OCI-LY7 (cell line): ENCODE data around the gene ISY1. TPM values are rescaled to one million over a fixed set of nuclear protein-coding genes. Genes with fewer than 3 reads are reported as not detected.

Source experiments
- BruUV-seq: library from RNA; stranded (reverse); fragments of 400-500 nt; replicated peaks from 2 replicates; lab custom pipeline; 2021; lab: Mats Ljungman, UMichigan
- CTCF ChIA-PET: fragments of 300-600 bp; sonication (Branson Sonifier 250); formaldehyde crosslinking; loops from one replicate; lab custom pipeline; 2022; ENCODE audit warnings: antibody characterized with exemption; ENCODE audit not compliant: unreplicated experiment; lab: Charles Lee
- POLR2A ChIA-PET: fragments of 300-600 bp; sonication (Branson Sonifier 250); formaldehyde crosslinking; loops from one replicate; lab custom pipeline; 2022; ENCODE audit warnings: antibody characterized with exemption; lab: Charles Lee
- DNase-seq: peaks from one replicate; pipeline ENCODE4 v3.0.0-alpha.2; 2015; ENCODE audit warnings: low spot score
- H2AFZ ChIP-seq: fragments of 200-600 bp; sonication (generic), shearing (Covaris generic); 2 replicates; pipeline ENCODE4 v1.6.1; 2014; ENCODE audit warnings: mild to moderate bottlenecking, antibody characterized with exemption, low read length, moderate library complexity
- H3K27ac ChIP-seq: fragments of 200-600 bp; sonication (generic); 2 replicates; pipeline ENCODE4 v1.5.1; 2014; ENCODE audit warnings: mixed run types, low read depth, mild to moderate bottlenecking, moderate library complexity, low read length, inconsistent platforms; ENCODE audit not compliant: poor library complexity, severe bottlenecking
- H3K36me3 ChIP-seq: fragments of 200-600 bp; sonication (generic); 2 replicates; pipeline ENCODE4 v1.6.1; 2014; ENCODE audit warnings: mild to moderate bottlenecking, antibody characterized with exemption, low read length, moderate library complexity, mixed read lengths; ENCODE audit not compliant: insufficient read depth
- H3K4me1 ChIP-seq: fragments of 200-600 bp; sonication (generic); 2 replicates; pipeline ENCODE4 v1.5.1; 2014; ENCODE audit warnings: mild to moderate bottlenecking, low read length; ENCODE audit not compliant: insufficient read depth, poor library complexity, severe bottlenecking
- H3K4me2 ChIP-seq: fragments of 200-600 bp; sonication (generic); 2 replicates; pipeline ENCODE4 v1.6.1; 2014; ENCODE audit warnings: mild to moderate bottlenecking, low read length
- H3K4me3 ChIP-seq: fragments of 200-600 bp; sonication (generic); 2 replicates; pipeline ENCODE4 v1.5.1; 2014; ENCODE audit warnings: mild to moderate bottlenecking, low read depth, low read length; ENCODE audit not compliant: poor library complexity, severe bottlenecking
- H3K79me2 ChIP-seq: fragments of 200-600 bp; sonication (generic); 2 replicates; pipeline ENCODE4 v1.6.1; 2016; ENCODE audit warnings: low read depth, mild to moderate bottlenecking, low read length, moderate library complexity, mixed read lengths; ENCODE audit not compliant: insufficient read depth
- H3K9me2 ChIP-seq: fragments of 200-600 bp; sonication (generic); 2 replicates; pipeline ENCODE4 v1.6.1; 2016; ENCODE audit warnings: mild to moderate bottlenecking, low read length, mixed read lengths; ENCODE audit not compliant: insufficient read depth
- H3K9me3 ChIP-seq: fragments of 200-600 bp; sonication (generic); 2 replicates; pipeline ENCODE4 v1.6.1; 2014; ENCODE audit warnings: mild to moderate bottlenecking, mixed run types, low read length, mixed read lengths
- H4K20me1 ChIP-seq: fragments of 200-600 bp; sonication (generic); 2 replicates; pipeline ENCODE4 v1.6.1; 2014; ENCODE audit warnings: mild to moderate bottlenecking, antibody characterized with exemption, low read length, moderate library complexity, mixed read lengths; ENCODE audit not compliant: insufficient read depth
- EZH2phosphoT487 ChIP-seq: fragments of 200-600 bp; sonication (generic); IDR thresholded peaks from 2 replicates; pipeline ENCODE4 v1.6.1; 2018; ENCODE audit warnings: low read depth, borderline replicate concordance, mild to moderate bottlenecking, mixed run types, antibody characterized with exemption, low read length, moderate library complexity, mixed read lengths
- intact Hi-C: fragments of 100-400 bp; cut with micrococcal nuclease; formaldehyde crosslinking; loops from one replicate; pipeline ENCODE4 v1.10.0; 2022; ENCODE audit not compliant: unreplicated experiment
- total RNA-seq, 2 experiments: library from RNA; depleted of rRNA in 1 of 2; stranded (reverse); fragments of >200 nt in 1 of 2; shearing (Covaris generic) in 1 of 2; gene quantifications; 2 replicates each; pipeline ENCODE4 v1.2.3, GENCODE V29; 2014 to 2022
- TF ChIP-seq, protein P1 (sequence below): fragments of 200-600 bp; sonication (generic); conservative IDR thresholded peaks from 2 replicates; pipeline ENCODE4 v1.5.1; 2014; ENCODE audit warnings: mild to moderate bottlenecking, antibody characterized with exemption, low read length, moderate library complexity, mixed read lengths

ISY1 gene
- total RNA-seq, 2 experiments from 2014 or later: 34.5 to 62.1 TPM

DNA sequence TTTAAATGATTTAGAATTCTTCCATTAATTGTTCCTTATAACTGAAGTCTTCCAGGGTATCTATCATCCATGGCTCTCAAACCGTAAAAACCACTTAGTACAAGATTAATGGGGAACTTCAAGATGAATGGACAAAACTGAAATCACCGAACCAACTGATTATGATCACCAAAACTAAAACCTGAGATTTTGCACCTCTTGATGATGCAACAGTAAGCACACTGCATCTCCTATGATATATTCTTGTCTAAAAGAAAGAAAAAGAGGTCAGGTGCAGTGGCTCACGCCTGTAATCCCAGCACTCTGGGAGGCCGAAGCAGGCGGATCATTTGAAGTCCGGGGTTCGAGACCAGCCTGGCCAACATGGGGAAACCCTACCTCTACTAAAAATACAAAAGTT is 3.6 kb upstream of the ISY1 start:
- ChIA-PET POLR2A (interaction anchor here (0.6 kb wide), 1 partner anchor 69 kb away, joined by 3 read pairs; no protein-coding TSS in a partner anchor), CTCF (no interaction called here)
- TF ChIP-seq EZH2phosphoT487: no peak
- TF ChIP-seq, protein P1, sequence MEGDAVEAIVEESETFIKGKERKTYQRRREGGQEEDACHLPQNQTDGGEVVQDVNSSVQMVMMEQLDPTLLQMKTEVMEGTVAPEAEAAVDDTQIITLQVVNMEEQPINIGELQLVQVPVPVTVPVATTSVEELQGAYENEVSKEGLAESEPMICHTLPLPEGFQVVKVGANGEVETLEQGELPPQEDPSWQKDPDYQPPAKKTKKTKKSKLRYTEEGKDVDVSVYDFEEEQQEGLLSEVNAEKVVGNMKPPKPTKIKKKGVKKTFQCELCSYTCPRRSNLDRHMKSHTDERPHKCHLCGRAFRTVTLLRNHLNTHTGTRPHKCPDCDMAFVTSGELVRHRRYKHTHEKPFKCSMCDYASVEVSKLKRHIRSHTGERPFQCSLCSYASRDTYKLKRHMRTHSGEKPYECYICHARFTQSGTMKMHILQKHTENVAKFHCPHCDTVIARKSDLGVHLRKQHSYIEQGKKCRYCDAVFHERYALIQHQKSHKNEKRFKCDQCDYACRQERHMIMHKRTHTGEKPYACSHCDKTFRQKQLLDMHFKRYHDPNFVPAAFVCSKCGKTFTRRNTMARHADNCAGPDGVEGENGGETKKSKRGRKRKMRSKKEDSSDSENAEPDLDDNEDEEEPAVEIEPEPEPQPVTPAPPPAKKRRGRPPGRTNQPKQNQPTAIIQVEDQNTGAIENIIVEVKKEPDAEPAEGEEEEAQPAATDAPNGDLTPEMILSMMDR: no peak
- H3K9me3 ChIP-seq: no peaks in the 10 kb centered on the region
- no peak overlapping the region for H3K4me3 ChIP-seq
- no peak for DNase-seq
- no peaks in the 10 kb centered on the region for H3K9me2 ChIP-seq
- H4K20me1 ChIP-seq: peaks cover 5% of the 10 kb centered on the region; the same call in 1 of the 2 replicates
- peaks cover 20% of the 10 kb centered on the region for H3K4me1 ChIP-seq
- BruUV-seq: no TSS peak
- intact Hi-C loops: no loop called here
- H2AFZ ChIP-seq: no peak overlapping the region
- H3K27ac ChIP-seq: no peak overlapping the region
- H3K79me2 ChIP-seq: peaks cover 17% of the 10 kb centered on the region; the same call in 1 of the 2 replicates
- H3K4me2 ChIP-seq: no peak overlapping the region
- peaks cover 55% of the 10 kb centered on the region for H3K36me3 ChIP-seq

DNA sequence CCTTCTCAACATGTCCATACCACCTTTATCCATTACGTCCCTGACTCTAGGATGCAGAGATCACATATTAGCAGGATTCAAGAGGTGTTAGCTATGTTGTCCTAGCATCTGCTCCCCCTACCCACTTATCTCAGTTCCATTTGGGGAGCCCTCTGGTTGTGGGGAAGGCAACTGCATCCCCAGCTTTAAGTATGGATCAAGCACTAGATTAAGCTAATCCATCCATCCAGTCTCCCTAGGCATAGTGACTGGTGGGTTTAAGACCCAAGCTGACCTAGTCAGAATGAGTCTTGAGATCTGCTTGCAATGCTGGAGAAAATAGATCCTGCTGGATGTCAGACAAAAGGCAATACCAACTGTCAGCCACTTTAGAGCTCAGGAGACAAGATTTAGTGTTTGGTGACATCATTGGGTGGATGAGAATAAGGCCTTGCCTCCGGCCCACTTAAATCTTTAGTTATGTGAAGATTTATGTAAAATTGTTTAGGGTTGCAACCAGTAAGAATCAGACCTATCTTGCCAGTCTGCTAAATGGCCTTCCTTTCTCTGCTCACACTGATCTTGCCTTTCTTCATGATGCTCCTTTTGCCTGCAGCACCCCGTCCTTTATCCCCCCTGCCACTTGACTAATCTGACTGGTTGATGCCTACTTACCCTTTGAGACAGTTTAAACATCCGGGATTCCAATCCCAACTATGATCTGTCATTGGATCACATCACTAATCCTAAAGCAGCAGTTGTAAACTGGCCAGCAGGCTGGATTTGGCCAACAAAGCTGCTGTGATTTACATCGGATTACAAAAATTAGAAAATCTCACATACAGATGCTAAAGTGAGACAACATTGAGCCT is 2.1 kb upstream of the ISY1 start:
- DNase-seq: peak; percentile 46
- no peak for TF ChIP-seq EZH2phosphoT487
- TF ChIP-seq, protein P1: peak; percentile 70
- intact Hi-C loops: no loop called here
- Histone ChIP-seq H3K9me3 (no peaks in the 10 kb centered on the region), H3K4me1 (peaks cover 28% of the 10 kb centered on the region), H3K9me2 (no peaks in the 10 kb centered on the region), H4K20me1 (0 out of 2 replicates have a peak, but pooled peaks cover 2% of the 10 kb centered on the region), H3K36me3 (peaks cover 52% of the 10 kb centered on the region), H3K79me2 (peaks cover 24% of the 10 kb centered on the region; the same call in 1 of the 2 replicates), H3K27ac (peak overlapping the region; percentile 91), H2AFZ (no peak overlapping the region), H3K4me3 (peak overlapping the region; percentile 95), H3K4me2 (peak overlapping the region; percentile 93)
- BruUV-seq: no TSS peak
- POLR2A ChIA-PET: interaction anchor here (0.6 to 1.0 kb wide), 7 partner anchors 8 to 522 kb away, joined by 3 to 4 read pairs (median 3); partner anchors contain the start of gene COPG1
- CTCF ChIA-PET: interaction anchor here (0.6 to 2.1 kb wide), 4 partner anchors 8 to 82 kb away, joined by 3 to 6 read pairs (median 3); no protein-coding TSS in a partner anchor
